ENCODE results near the gene MYOZ3. TPM values are rescaled to one million over a fixed set of nuclear protein-coding genes. Genes with fewer than 3 reads are reported as not detected.

MYOZ3 gene
- total RNA-seq, 1 donor, result 0.72 TPM

GRCh38 chr5:150638488-150639376, 22.3 kb upstream of the MYOZ3 start:
- no peak for TF ChIP-seq CTCF (IDR thresholded peaks at IDR 0.05; ENCODE audit: insufficient read depth, low read length)
- no peak for DNase-seq (ENCODE audit: low read depth)
- no peak overlapping the region for H3K4me3 ChIP-seq (ENCODE audit: low read depth, low read length)

GRCh38 chr5:150639377-150639692, 21.7 kb upstream of the MYOZ3 start:
- no peak for TF ChIP-seq CTCF (IDR thresholded peaks at IDR 0.05; ENCODE audit: insufficient read depth, low read length)
- no peak overlapping the region for H3K4me3 ChIP-seq (ENCODE audit: low read depth, low read length)
- no peak for DNase-seq (ENCODE audit: low read depth)

- H3K4me3 ChIP-seq (ENCODE audit: low read depth, low read length), result no peak overlapping the region
- DNase-seq (ENCODE audit: low read depth), result no peak
- no peak for TF ChIP-seq CTCF (IDR thresholded peaks at IDR 0.05; ENCODE audit: insufficient read depth, low read length)
Measured at GRCh38 chr5:150639751-150640150, 21.3 kb upstream of the MYOZ3 start.

- no peak for TF ChIP-seq CTCF (IDR thresholded peaks at IDR 0.05; ENCODE audit: insufficient read depth, low read length)
- H3K4me3 ChIP-seq (ENCODE audit: low read depth, low read length), result peak within 1 kb of the TSS; percentile 50
- DNase-seq (ENCODE audit: low read depth), result peak; percentile 99
Measured at GRCh38 chr5:150640311-150641005, 20.6 kb upstream of the MYOZ3 start, which contains the start of gene SYNPO. Gene SYNPO, plus strand, starts transcription at chr5:150640660. Its CDS starts 7,616 bp downstream, at chr5:150648276.

GRCh38 chr5:150641006-150641570, 20.0 kb upstream of the MYOZ3 start:
- peak overlapping the region; percentile 50 for H3K4me3 ChIP-seq (ENCODE audit: low read depth, low read length)
- DNase-seq (ENCODE audit: low read depth), result peak; percentile 94

More at GRCh38 chr5:150641006-150641570, 20.0 kb upstream of the MYOZ3 start:
- no peak for TF ChIP-seq CTCF (IDR thresholded peaks at IDR 0.05; ENCODE audit: insufficient read depth, low read length)
